ENCODE measurements around the gene TRAPPC5.

Gene TRAPPC5

DNA sequence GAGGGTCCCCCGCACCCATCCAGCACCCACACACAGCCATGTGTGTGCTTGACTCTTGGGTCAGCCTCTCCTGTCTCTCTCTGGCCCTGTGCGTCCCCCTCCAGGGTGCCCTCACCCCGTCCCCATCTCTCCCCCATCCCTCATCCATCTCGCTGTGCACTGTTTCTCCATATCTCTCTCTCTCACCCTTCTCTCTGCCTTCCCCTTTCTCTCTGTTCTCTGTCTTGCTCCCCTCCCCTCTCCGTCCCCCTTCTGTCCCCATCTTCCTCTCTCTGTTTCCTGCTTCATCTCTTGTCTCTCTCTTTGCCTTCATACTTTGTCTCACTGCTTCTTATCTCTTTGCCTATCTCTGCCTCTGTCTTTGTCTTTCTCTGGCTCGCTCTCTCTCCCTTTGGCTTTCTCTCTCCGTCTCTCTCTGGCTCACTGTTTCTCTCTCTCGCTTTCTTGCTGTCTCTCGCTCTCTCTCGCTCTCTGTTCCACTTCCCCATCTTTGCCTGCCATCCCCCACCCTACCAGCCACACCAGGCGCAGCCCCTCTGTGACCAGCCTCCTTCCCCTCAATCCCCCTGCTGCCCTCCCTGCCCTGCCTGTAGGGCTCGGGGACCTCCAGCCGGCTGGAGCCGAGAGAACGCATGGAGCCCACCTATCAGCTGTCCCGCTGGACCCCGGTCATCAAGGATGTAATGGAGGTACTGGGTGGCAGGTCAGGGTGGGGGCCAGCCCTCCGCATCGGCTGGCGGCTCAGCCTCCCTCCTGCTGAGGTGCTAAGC is 34.8 kb upstream of the TRAPPC5 start:
- no peak for DNase-seq (ENCODE audit: low spot score)

DNA sequence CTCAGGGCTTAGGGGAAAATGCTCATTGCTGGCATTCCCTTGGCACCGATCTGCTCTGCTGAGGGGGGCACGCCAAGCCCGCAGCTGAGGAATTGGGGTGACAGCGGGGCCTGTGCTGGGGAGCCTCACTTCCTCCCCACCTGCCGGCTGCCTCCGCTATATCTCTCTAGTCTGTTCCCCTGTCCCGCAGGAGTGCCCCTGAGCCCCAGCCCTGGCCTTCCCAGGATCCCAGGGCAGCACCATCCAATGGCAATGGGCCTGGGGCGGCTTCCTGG is 34.3 kb upstream of the TRAPPC5 start:
- no peak for DNase-seq (ENCODE audit: low spot score)

DNA sequence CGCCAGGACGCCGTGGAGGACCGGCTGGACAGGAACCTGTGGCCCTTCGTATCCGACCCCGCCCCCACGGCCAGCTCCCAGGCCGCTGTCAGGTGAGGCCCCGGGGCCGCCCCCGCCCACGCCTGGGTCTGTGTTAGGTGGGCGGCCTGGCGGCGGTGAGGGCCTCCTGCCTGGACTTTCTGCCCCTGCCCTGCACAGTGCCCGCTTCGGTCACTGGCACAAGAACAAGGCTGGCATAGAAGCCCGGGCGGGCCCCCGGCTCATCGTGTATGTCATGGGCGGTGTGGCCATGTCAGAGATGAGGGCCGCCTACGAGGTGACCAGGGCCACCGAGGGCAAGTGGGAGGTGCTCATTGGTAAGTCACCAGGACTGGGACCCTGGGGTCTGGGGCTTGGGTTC is 33.5 kb upstream of the TRAPPC5 start:
- no peak for DNase-seq (ENCODE audit: low spot score)

DNA sequence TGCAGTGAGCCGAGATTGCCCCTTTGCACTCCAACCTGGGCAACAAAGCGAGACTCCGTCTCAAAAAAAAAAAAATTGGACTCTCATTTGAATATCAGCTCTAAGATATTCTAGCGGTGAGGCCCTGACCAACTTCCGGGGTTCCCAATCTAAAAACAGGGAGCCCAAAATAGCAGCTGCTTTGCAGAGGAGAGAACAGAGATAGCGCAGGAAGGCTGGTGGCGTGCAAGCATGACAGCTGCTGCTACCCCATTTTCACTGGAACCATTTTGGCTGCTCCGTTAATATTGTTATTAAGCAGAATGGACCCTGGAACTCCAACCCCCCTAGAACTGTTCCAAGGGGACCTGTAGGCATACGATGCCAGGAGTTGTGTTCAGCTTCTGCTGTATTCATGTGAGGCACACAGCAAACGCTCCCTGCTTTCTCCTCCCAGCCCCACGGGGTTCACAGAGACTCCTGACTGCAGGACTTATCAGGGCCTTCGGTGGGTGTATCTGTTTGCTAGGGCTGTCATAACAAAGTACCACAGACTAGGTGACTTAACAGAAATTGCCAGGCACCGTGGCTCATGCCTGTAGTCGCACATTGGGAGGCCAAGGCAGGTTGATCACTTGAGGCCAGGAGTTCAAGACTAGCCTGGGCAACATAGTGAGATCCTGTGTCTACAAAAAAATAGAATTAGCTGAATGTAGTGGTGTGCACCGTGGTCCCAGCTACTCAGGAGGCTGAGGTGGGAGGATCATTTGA is 32.2 kb upstream of the TRAPPC5 start:
- no peak for DNase-seq (ENCODE audit: low spot score)

DNA sequence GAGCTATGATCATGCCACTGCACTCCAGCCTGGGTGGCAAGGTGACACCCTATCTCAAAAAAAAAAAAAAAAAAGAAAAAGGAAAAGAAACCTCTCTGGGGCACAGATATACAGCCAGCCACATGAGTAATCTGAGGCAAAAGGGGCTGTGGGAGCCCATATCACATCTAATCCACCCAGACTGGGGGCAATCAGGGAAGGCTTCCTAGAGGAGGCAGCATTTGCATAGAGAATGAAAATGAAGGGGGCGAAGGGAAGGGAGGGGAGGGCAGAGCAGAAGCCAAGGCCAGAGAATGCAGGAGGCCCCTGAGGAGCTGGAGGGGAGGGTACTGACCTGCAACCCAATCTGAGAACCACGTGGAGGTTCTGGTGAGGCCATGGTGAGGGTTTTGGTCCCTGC is 30.5 kb upstream of the TRAPPC5 start:
- DNase-seq (ENCODE audit: low spot score), result no peak

DNA sequence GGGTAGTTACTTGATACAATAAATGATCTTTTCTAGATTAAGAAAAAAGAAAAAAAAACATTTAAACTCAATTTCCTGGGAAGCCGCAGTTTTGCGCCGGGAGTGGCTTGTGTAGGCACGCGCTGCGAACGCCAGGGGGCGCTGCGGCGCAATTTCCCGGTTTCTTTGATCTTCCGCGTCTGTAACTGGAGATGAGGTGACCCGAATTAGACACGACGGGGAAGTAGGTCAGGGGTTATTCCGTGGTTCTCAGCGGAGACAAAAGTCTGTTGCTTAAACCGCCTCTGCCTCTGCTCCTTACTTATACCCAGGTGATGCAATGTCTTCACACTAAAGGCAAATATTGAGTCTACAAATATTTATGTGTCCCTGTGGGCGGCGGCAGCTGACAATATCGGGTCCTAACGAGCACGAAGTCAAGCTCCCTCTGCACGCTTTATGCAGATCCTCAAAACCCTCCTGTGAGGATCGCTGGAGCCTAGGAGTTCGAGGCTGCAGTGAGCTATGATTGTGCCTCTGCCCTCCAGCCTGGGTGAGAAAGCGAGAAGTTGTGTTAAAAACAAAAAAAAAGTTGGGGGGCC is 28.5 kb upstream of the TRAPPC5 start:
- peak; percentile 91 for DNase-seq (ENCODE audit: low spot score)

DNA sequence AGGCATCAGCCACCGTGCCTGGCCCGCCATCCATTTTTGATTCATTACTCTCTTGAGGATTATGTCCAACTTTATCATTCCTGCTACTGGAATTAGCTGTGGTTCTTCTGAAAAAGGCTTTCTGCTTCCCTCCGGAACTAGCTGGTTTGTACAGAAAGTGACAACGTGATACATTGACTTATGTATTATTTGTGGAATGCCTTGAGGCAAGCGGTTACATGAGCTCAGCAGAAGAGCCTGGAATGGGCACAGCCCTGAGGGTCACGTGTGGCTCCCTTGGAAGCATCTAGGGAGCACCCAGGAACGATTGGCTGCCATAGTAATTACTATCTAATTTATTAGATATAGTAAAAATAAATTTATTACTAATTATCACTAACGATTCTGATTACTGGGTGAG is 26.2 kb upstream of the TRAPPC5 start:
- no peak for DNase-seq (ENCODE audit: low spot score)

DNA sequence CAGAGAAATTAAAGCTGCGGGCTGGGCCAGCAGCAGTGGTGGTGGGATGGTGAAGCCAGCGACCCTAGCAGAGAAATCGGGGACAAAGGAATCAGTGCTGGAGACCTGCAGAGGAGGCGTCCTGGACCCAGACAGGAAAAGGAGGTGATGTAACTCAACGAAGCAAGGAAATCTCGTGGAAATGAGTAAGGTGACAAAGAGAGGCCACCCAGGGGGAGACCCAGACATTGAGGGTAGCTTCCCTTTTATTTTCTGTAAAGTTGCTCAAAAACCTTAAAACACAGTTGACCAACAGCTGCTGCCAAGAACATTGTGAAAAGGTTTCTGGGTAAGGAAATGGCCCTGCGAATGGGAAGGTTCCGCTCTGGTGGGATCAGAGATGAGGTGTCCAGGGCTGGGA is 25.1 kb upstream of the TRAPPC5 start:
- no peak for DNase-seq (ENCODE audit: low spot score)

DNA sequence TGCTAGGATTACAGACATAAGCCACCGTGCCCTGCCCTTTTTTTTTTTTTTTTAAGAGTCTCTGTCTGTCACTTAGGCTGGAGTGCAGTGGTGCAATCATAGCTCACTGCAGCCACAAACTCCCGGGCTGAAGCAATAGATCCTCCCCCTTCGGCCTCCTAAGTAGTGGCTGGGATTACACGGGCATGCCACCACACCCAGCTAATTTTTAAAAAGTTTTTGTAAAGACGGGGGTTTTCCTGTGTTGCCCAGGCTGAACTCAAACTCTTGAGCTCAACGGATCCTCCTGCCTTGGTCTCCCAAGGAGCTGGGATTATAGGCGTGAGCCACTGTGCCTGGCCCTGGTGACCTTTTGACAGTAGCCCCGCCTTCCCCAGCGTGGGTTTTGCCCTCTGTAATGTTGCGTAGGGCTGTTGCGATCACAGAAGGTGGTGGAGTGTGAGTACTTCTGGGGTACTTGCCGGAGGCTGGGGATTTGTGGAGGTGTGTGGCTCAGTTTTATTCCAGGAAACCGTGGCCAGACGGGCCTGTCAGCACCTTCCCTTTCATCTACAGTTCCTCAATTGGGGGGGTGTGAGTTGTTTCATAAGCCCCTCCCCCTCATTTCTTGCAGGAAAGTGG is 23.4 kb upstream of the TRAPPC5 start:
- no peak for DNase-seq (ENCODE audit: low spot score)

DNA sequence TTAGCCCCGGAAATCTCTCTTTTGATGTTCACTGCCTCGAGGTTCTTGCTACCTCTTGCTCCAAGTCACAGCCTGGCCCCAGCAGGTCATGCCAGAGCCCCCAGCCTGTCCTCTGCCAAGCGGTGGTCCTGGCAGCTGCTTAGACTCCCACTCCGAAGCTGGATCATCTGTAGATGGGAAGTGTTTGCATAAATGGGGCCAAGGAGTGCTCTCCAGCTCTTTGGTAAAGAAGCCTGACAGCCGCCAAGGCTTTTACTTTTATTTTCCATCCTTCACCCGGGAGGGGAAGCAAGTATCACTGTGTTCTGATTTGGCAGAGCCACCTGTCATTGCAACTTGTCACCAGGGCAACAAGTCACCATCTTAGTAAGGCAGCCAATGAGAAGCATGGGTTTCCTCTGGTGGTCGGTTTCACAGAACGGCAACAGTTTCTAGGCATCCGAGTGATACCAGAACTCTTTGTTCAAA is 22.4 kb upstream of the TRAPPC5 start:
- DNase-seq (ENCODE audit: low spot score), result no peak

DNA sequence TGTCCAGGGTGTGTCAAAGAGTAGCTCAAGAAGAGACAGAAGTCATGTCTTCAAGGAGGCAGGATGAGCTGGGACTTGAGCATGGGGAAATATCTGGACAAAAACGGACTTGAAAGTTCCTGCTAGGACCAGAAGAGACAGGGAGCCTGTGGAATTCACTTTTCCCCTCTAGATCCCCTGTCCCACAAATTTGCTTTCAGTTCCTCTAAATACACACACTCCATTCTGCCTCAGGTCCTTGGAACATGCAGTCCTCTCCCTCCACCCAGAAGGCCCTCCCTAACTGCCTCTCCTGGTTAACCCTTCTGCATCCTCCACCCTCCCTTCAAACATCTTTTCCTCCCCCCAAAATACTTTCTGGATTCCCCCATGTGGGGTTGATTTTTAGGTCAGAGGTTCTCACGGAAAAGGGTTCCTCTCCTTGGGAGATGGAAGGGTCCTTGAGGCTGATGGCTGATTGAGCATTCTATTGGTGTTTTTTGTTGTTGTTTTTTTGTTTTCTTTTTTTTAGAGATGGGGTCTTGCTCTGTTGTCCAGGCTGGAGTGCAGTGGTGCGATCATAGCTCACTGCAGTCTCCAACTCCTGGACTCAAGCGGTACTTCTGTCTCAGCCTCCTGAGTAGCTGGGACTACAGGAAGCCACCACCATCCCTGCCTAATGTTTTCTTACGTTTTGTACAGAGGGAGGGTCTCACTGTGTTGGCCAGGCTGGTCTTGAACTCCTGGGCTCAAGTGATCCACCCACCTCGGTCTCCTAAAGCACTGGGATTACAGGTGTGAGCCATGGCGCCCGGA is 18.7 kb upstream of the TRAPPC5 start:
- DNase-seq (ENCODE audit: low spot score), result no peak

DNA sequence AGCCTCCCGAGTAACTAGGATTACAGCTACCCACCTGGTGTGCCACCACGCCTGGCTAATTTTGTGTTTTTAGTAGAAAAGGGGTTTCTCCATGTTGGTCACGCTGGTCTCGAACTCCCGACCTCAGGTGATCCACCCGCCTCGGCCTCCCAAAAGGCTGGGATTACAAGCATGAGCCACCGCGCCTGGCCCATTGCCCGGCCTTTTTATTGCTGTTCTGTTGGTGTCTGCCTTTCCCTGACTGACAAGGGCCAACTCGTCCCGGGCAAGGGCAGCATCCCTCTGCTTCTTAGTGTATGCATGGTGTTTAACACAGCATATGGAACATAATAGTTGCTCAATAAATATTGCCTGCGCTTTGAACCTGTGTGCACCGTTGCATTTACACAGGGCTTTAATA is 18.0 kb upstream of the TRAPPC5 start:
- no peak for DNase-seq (ENCODE audit: low spot score)

DNA sequence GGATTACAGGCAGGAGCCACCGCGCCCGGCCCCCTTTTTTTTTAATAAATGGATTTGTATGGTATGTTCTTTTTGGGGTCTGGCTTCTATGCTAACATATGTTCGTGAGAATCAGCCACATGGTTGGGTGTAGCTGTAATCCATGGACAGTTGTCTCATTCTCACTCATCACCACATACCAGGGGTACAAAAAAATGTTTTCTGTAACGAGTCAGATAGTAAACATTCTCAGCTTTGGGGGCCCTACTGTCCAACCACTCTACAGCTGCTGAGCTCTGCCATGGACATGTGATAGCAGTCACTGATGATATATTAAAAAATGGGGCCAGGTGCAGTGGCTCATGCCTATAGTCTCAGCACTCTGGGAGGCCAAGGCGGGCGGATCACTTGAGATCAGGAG is 16.9 kb upstream of the TRAPPC5 start:
- no peak for DNase-seq (ENCODE audit: low spot score)

DNA sequence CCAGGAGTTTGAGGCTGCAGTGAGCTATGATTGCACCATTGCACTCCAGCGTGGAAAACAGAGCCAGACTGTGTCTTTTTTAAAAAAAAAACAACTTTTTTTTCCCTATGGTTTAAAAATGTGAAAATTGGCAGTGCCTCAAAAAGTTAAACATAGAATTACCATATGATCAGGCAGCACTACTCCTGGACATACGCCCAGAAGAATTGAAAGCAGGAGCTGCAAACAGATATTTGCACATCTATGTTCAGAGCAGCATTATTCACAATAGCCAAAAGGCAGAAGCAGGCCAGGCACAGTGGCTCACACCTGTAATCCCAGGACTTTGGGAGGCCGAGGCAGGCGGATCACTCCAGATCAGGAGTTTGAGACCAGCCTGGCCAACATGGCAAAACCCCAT is 15.6 kb upstream of the TRAPPC5 start:
- no peak for DNase-seq (ENCODE audit: low spot score)

DNA sequence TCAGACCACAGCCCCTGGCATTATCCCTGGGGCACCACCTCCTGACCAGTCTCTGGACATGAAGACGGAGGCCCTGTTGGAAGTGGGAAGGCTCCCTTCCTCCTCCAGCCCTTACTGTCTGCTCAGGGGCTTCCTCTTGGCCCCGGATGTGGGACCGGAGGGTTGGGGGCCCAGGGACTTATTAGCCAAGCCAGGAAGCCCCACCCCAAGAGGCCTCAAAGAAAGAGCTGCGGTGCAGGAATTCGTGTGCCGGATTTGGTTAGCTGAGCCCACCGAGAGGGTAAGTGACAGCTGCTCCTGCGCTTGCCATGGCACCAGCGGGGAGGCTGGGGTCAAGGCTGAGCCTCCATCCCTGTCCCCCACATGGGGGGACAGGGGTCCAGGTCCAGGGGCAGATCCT is 11.8 kb upstream of the TRAPPC5 start, which contains the start of gene RETN:
TSS of gene RETN (plus strand) at position 208 of the 400 bp plus-strand sequence. CDS start 278 bp downstream, outside the sequence.
- DNase-seq (ENCODE audit: low spot score), result no peak

DNA sequence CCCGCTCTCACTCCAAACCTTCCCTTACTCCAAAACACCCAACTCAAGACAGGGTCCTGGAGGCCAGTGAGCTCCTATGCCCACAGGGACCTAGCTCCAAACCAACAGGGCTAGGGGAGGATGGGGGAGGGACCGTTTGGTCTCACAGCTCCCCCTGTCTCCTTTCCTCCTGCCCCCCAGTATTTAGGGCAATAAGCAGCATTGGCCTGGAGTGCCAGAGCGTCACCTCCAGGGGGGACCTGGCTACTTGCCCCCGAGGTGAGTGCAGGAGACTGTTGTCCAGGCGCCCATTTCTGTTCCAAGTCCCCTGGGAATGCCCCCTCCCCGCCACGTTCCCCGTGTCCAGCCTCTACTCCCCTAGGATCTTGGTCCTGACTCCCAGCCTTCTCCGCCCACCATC is 11.0 kb upstream of the TRAPPC5 start:
- no peak for DNase-seq (ENCODE audit: low spot score)

DNA sequence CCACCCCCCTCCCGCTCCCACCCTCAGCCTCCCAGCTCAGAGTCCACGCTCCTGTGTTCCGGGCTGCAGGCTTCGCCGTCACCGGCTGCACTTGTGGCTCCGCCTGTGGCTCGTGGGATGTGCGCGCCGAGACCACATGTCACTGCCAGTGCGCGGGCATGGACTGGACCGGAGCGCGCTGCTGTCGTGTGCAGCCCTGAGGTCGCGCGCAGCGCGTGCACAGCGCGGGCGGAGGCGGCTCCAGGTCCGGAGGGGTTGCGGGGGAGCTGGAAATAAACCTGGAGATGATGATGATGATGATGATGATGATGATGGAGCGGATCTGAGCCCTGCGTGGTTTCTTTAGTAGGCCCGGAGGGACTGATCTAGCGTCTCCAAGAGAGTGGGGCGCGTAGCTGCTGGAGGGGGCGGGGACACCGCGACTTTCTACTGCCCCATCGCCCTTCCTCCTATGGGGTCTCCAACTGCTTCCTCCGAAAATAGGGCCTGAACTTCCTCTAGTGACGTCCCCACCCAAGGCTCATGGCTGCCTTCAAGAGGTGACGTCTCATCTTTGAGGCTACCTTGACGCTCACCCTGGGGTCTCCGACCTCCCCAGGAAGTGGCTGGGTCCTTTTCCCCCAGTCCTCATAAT is 10.4 kb upstream of the TRAPPC5 start:
- no peak for DNase-seq (ENCODE audit: low spot score)

DNA sequence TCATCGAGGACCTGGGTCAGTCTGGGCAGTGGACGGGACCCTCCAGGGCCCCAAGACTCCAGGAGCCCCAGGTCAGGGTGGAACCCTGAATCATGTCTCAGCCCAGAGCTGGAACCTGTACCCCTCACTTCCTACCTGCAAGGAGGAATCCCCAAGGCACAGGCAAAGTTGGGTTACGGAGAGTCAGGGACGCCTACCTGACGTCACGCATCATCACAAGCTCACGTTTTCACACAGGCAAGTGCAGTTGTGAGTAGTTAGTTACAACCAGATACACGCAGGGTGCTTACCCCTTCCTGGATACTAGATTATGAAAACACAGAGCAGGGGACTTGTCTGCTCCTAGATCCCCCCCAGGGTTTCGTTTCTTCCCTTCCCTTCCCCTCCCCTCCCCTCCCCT is 9.8 kb upstream of the TRAPPC5 start:
- no peak for DNase-seq (ENCODE audit: low spot score)

DNA sequence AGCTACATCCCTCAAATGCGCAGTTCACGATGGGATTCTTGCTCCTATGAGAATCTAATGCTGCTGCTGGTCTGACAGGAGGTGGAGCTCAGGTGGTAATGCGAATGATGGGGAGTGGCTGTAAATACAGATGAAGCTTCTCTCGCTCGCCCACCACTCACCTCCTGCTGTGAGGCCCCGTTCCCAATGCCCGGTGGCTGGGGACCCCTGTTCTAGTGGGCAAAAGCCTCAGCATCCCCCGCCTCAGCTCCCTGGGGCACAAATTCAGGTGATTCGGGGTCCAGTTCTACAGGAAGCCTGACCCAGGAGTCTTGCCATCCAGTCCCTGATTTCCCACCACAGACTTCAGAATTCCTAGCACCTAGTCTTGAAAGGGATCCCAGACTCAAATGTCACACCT is 8.1 kb upstream of the TRAPPC5 start:
- no peak for DNase-seq (ENCODE audit: low spot score)

DNA sequence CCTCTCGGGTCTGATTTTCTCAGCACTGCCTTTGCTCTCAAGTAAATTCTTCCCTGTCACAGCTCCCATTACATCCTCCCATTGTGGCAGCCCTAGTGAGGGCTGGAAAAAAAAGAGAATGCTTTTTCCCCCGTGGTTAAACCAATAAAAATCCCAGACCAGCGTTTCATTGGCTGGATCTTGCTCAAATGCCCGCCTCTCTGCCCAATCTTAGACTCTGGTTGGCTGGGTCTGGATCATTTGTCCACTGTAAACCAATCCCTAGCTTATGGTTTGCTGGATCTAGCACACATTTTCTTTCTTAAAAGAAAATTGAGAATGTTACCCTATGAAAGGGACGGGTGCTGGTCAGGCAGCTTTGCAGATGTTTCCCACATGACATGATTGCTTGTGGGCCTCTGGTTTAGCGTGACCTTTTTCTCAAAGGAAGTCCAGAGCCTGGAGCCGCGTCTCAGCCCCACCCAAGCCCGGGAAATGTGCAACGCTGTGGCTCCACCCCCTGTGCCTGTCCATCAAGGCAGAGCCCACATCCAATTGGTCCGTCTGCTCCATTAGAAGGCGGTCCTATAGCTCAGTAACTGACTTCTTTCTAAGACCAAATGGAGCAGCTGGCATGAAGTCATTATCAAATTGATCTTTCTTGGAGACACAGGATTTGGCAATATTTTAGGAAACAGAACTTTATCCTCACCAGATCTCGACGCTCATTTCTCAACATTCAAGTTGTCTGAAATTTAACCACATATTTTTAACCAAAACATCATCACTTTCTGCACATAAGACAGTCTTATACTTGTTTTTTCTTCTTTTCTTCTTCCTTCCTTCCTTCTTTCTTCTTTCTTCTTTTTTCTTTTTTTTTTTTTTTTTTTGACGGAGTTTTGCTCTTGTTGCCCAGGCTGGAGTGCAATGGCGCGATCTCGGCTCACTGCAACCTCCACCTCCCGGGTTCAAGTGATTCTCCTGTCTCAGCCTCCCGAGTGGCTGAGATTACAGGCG is 6.3 kb upstream of the TRAPPC5 start:
- peak; percentile 76 for DNase-seq (ENCODE audit: low spot score)
